Thyroid gland (tissue), 4 donors: Measurements from ENCODE around the gene DUSP12.

Experiments used
- CTCF ChIP-seq, 6 experiments: fragments of 200-600 bp in 3 of 6; fragments of 450-650 bp in 3 of 6; sonication (generic) in 3 of 6; IDR thresholded peaks; one replicate each; pipeline ENCODE4 v1.5.1; 2016 to 2019; ENCODE audit warnings: antibody characterized with exemption in 6 of 6, mild to moderate bottlenecking in 2 of 6, inconsistent platforms in 1 of 6, moderate library complexity in 1 of 6
- POLR2A ChIP-seq, 2 donors: fragments of 450-650 bp; IDR thresholded peaks; one replicate each; pipeline ENCODE4 v1.6.1; 2017; ENCODE audit warnings: antibody characterized with exemption in 2 of 2, mild to moderate bottlenecking in 2 of 2, moderate library complexity in 1 of 2

- TF ChIP-seq POLR2A (IDR thresholded peaks at IDR 0.05) (no peak), CTCF (IDR thresholded peaks at IDR 0.05) (no peak)
These were observed 47.3 kb upstream of the DUSP12 start for GRCh38 chr1:161702250-161702649.
